ENCODE results near the gene TRAIP.

Gene TRAIP

DNA sequence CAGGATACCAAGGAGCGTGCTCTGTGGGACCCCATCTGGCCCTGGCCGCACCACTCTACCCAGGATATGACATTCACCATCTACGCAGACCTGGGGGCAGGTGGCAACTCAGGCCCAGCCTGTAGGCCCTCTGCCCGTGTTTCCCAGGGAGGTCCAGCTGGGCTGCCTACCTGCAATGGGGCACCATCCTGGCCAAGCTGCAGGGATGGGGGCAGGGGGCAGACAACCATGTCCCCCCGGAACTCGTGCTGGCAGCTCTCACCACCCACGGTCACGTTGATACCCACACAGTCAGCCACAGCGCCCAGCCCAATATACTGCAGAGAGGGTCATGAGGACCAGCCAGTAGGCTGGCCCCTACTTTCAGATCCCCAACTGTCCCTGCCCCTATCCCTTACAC lies 39.4 kb upstream of the TRAIP start:
- Histone ChIP-seq H3K79me2 (ENCODE audit: control insufficient read depth, insufficient read depth, low read length, unreplicated experiment) (no peaks in the 10 kb centered on the region), H3K4me1 (ENCODE audit: control insufficient read depth, insufficient read depth, low read length, unreplicated experiment) (peaks cover 9% of the 10 kb centered on the region), H3K36me3 (ENCODE audit: insufficient read depth, low read length) (no peaks in the 10 kb centered on the region), H3K27me3 (ENCODE audit: insufficient read depth, low read length) (no peaks in the 10 kb centered on the region), H3K27ac (ENCODE audit: low read depth, low read length) (no peak overlapping the region), H2AFZ (ENCODE audit: low read length, unreplicated experiment) (no peak overlapping the region), H3K4me3 (ENCODE audit: low read depth, low read length) (no peak overlapping the region)

DNA sequence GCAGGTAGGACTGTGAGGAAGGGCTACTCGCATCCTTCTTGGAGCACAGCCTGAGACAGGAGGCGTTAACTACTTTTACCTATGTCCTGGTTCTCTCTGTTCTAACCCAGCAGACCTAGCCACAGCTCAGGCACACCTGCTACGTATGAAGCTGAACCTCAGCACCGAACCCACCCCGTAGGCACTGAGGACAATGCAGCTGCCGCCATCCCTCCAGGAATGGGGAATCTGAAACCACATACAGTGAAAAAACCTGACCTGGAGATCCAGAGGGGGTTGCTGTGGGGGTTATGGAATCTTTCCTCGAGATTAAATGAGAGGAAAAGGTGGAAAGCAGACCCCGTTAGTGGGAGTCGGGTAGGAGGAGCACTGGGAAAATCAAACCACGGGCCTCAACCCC lies 32.9 kb upstream of the TRAIP start:
- H3K4me1 ChIP-seq (ENCODE audit: control insufficient read depth, insufficient read depth, low read length, unreplicated experiment): no peaks in the 10 kb centered on the region
- H3K27ac ChIP-seq (ENCODE audit: low read depth, low read length): no peak overlapping the region
- H3K79me2 ChIP-seq (ENCODE audit: control insufficient read depth, insufficient read depth, low read length, unreplicated experiment): no peaks in the 10 kb centered on the region
- no peak overlapping the region for H3K4me3 ChIP-seq (ENCODE audit: low read depth, low read length)
- no peak overlapping the region for H2AFZ ChIP-seq (ENCODE audit: low read length, unreplicated experiment)
- H3K36me3 ChIP-seq (ENCODE audit: insufficient read depth, low read length): no peaks in the 10 kb centered on the region
- H3K27me3 ChIP-seq (ENCODE audit: insufficient read depth, low read length): no peaks in the 10 kb centered on the region

DNA sequence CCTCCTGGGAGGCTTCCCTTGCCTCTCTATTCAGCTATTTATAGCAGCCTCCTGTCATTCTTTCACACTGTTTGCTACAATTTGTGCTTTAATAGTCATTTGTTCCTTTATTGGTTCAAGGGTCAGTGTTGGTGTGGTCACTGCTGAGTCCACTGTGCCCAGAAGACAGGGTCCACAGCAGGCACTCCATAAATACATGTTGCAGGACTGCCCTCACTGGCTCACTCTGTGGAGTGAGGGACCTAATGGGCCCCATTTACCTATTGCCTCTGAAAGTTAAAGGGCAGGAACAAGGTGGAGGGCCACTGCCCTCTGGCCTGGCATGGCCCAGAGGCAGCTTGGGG lies 30.5 kb upstream of the TRAIP start:
- Histone ChIP-seq H2AFZ (ENCODE audit: low read length, unreplicated experiment) (no peak overlapping the region), H3K4me1 (ENCODE audit: control insufficient read depth, insufficient read depth, low read length, unreplicated experiment) (no peaks in the 10 kb centered on the region), H3K27me3 (ENCODE audit: insufficient read depth, low read length) (peaks cover 9% of the 10 kb centered on the region; the same call in 1 of the 2 replicates), H3K36me3 (ENCODE audit: insufficient read depth, low read length) (no peaks in the 10 kb centered on the region), H3K4me3 (ENCODE audit: low read depth, low read length) (no peak overlapping the region), H3K79me2 (ENCODE audit: control insufficient read depth, insufficient read depth, low read length, unreplicated experiment) (no peaks in the 10 kb centered on the region), H3K27ac (ENCODE audit: low read depth, low read length) (no peak overlapping the region)

DNA sequence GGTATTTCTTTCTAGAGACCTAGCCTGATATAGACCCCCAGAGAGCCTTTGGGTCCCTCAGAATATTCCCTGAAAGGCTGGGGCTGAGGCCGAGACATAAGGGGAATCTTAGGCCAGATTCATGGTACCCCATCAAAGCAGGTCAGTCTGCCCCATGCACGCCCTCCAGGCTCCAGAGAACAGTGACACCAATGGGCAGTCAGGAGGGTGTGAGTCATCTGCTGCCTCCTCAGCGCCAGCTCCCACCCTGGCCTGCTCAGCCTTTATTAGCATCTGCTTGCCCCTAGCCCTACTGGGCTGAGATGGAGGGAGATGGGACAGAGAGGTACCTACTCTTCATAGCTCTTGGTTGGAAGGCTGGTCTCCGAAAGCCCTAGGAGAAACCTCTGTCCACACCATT lies 27.6 kb upstream of the TRAIP start:
- H3K4me1 ChIP-seq (ENCODE audit: control insufficient read depth, insufficient read depth, low read length, unreplicated experiment): no peaks in the 10 kb centered on the region
- H3K79me2 ChIP-seq (ENCODE audit: control insufficient read depth, insufficient read depth, low read length, unreplicated experiment): no peaks in the 10 kb centered on the region
- no peak overlapping the region for H3K27ac ChIP-seq (ENCODE audit: low read depth, low read length)
- no peak overlapping the region for H3K4me3 ChIP-seq (ENCODE audit: low read depth, low read length)
- H3K36me3 ChIP-seq (ENCODE audit: insufficient read depth, low read length): no peaks in the 10 kb centered on the region
- peaks cover 15% of the 10 kb centered on the region for H3K27me3 ChIP-seq (ENCODE audit: insufficient read depth, low read length)
- no peak overlapping the region for H2AFZ ChIP-seq (ENCODE audit: low read length, unreplicated experiment)

DNA sequence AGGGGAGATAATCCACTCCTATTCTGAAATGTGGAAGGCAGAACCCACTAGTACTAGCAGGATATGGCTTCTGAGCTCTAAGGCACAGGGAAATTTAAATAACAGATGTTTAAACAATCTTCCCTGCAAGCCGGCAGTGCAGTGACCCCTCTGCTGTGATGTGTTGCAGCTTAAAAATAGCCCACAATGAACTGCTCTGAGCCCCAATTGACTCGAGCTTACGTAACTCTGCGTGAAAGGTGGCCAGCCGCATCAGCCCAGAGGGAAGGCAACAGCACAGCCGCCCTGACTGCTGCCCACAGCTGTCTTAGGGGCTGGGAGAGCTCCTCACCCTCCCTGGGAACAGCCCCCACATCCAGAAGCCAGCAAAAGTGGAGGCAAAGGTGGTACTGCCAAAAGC lies 25.8 kb upstream of the TRAIP start:
- Histone ChIP-seq H3K27me3 (ENCODE audit: insufficient read depth, low read length) (peaks cover 15% of the 10 kb centered on the region), H2AFZ (ENCODE audit: low read length, unreplicated experiment) (no peak overlapping the region), H3K36me3 (ENCODE audit: insufficient read depth, low read length) (no peaks in the 10 kb centered on the region), H3K4me3 (ENCODE audit: low read depth, low read length) (no peak overlapping the region), H3K4me1 (ENCODE audit: control insufficient read depth, insufficient read depth, low read length, unreplicated experiment) (no peaks in the 10 kb centered on the region), H3K79me2 (ENCODE audit: control insufficient read depth, insufficient read depth, low read length, unreplicated experiment) (no peaks in the 10 kb centered on the region), H3K27ac (ENCODE audit: low read depth, low read length) (no peak overlapping the region)

DNA sequence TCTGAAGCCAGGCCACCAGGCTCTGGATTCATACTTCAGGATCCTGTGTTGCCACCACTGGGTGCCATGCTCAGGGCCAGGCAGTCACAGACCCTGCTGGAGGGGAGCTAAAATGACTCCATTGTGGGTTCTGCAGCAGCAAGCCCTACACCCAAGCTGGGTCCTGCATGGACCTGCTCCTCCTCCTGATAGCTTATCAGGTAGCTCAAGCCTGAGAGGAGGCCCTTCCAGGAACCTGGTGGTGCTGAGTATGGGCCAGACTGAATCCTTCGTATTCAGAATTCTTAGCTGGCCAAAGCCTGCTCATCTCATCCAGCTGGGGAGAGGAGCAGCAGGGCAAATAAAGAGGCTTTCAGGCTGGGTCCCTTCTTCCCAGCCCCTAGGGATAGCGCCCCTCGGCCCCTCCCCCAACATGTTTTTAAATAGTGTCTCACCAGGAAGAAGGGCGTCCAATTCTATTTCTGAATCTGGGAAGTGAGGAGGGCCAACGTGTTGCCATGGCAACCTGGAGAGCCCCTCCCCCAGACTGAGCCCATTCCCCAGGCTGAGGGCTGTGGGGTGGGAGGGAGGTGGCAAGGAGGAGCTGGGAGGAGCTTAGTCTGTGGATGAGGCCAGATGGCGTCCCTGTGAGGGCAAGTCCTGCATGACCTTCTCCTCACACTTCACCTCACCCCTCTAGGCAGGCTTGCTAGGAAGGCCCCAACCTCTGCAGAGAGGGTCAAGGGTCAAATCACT lies 24.4 kb upstream of the TRAIP start:
- Histone ChIP-seq H3K27me3 (ENCODE audit: insufficient read depth, low read length) (peaks cover 15% of the 10 kb centered on the region), H3K4me3 (ENCODE audit: low read depth, low read length) (no peak overlapping the region), H3K4me1 (ENCODE audit: control insufficient read depth, insufficient read depth, low read length, unreplicated experiment) (no peaks in the 10 kb centered on the region), H3K36me3 (ENCODE audit: insufficient read depth, low read length) (no peaks in the 10 kb centered on the region), H2AFZ (ENCODE audit: low read length, unreplicated experiment) (no peak overlapping the region), H3K79me2 (ENCODE audit: control insufficient read depth, insufficient read depth, low read length, unreplicated experiment) (no peaks in the 10 kb centered on the region), H3K27ac (ENCODE audit: low read depth, low read length) (no peak overlapping the region)

DNA sequence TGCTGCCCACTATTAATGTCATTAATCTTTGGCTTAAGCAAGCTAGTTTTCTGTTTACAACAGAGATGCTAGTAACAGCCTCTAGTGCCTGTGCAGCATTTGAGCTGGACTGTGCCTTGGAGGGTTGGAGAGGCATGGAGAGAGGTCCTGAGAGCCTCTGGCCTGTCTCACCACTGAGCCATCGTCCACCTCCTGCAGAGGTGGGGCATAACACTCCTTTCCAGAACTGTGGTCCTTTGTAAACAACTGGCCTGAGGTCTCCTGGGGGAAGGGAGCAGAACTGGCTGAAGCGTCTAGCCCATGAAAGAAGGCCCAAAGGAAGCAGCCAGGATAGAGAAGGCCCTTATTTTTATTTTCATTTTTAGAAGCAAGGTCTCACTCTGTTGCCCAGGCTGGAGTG lies 23.4 kb upstream of the TRAIP start:
- Histone ChIP-seq H3K36me3 (ENCODE audit: insufficient read depth, low read length) (no peaks in the 10 kb centered on the region), H2AFZ (ENCODE audit: low read length, unreplicated experiment) (no peak overlapping the region), H3K4me1 (ENCODE audit: control insufficient read depth, insufficient read depth, low read length, unreplicated experiment) (no peaks in the 10 kb centered on the region), H3K4me3 (ENCODE audit: low read depth, low read length) (no peak overlapping the region), H3K27ac (ENCODE audit: low read depth, low read length) (no peak overlapping the region), H3K27me3 (ENCODE audit: insufficient read depth, low read length) (peaks cover 15% of the 10 kb centered on the region), H3K79me2 (ENCODE audit: control insufficient read depth, insufficient read depth, low read length, unreplicated experiment) (no peaks in the 10 kb centered on the region)

DNA sequence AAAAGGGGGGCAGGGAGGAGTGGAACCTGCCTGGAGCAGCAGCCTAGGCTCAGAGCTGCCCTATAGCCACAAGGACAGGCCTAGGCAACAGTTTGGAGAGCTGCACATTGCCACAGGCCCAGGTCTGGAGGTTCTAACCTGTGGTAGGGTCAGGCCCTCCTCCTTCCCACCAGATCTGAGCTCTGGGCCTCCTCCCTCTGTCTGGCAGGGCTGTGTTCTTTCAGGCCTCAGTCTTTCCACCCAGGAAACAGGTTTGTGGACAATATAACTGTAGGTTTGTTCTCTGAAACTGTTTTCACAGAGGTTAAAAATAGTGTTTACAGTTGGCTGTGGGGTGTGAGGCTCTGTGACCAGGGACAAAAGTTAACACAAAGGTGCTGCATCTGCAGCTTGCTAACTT lies 22.3 kb upstream of the TRAIP start:
- Histone ChIP-seq H3K4me3 (ENCODE audit: low read depth, low read length) (no peak overlapping the region), H3K27ac (ENCODE audit: low read depth, low read length) (no peak overlapping the region), H3K79me2 (ENCODE audit: control insufficient read depth, insufficient read depth, low read length, unreplicated experiment) (no peaks in the 10 kb centered on the region), H3K4me1 (ENCODE audit: control insufficient read depth, insufficient read depth, low read length, unreplicated experiment) (no peaks in the 10 kb centered on the region), H3K27me3 (ENCODE audit: insufficient read depth, low read length) (peaks cover 15% of the 10 kb centered on the region), H2AFZ (ENCODE audit: low read length, unreplicated experiment) (no peak overlapping the region), H3K36me3 (ENCODE audit: insufficient read depth, low read length) (no peaks in the 10 kb centered on the region)

DNA sequence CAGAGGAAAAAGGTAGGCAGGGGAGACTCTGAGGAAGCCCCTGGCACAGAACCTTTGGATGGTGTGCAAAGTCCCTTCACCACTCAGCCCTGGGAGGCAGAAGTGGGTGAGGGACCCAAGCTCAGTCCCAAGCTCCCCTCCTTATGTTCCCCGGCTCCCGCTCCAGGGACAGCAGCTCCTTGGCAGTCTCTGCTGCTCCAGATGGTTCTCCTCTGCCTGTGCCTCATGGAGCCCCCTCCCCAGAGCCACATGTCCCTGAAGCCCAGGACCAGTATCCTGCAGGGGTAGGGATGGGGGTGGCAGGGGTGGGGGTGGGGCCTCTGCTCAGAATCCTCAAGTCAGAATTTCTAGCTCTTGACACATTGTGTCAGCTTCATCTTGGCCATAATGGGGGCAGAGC lies 21.4 kb upstream of the TRAIP start:
- no peak overlapping the region for H2AFZ ChIP-seq (ENCODE audit: low read length, unreplicated experiment)
- H3K4me1 ChIP-seq (ENCODE audit: control insufficient read depth, insufficient read depth, low read length, unreplicated experiment): no peaks in the 10 kb centered on the region
- H3K79me2 ChIP-seq (ENCODE audit: control insufficient read depth, insufficient read depth, low read length, unreplicated experiment): no peaks in the 10 kb centered on the region
- H3K27ac ChIP-seq (ENCODE audit: low read depth, low read length): no peak overlapping the region
- H3K4me3 ChIP-seq (ENCODE audit: low read depth, low read length): no peak overlapping the region
- H3K27me3 ChIP-seq (ENCODE audit: insufficient read depth, low read length): peaks cover 15% of the 10 kb centered on the region
- no peaks in the 10 kb centered on the region for H3K36me3 ChIP-seq (ENCODE audit: insufficient read depth, low read length)

DNA sequence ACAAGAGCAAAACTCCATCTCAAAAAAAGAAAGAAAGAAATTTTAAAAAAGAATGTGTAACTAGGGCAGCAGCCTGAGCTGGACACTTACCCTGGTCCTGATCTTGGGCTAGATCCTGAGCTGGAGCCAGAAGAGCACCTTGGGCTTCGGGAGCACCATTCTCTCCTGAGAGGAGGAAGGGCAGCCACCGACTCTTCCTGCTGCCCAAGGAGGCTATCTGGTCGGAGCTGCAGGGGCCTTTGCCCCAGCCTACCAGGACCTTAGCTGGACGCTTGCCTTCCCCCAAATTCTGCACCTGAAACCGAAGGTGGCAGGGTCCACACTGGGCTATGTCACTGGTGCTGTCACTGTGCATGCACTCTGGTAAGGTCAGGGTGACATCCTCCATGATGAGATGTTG lies 20.2 kb upstream of the TRAIP start:
- no peak overlapping the region for H2AFZ ChIP-seq (ENCODE audit: low read length, unreplicated experiment)
- H3K27me3 ChIP-seq (ENCODE audit: insufficient read depth, low read length): peaks cover 7% of the 10 kb centered on the region
- H3K4me3 ChIP-seq (ENCODE audit: low read depth, low read length): no peak overlapping the region
- no peaks in the 10 kb centered on the region for H3K36me3 ChIP-seq (ENCODE audit: insufficient read depth, low read length)
- H3K4me1 ChIP-seq (ENCODE audit: control insufficient read depth, insufficient read depth, low read length, unreplicated experiment): no peaks in the 10 kb centered on the region
- no peaks in the 10 kb centered on the region for H3K79me2 ChIP-seq (ENCODE audit: control insufficient read depth, insufficient read depth, low read length, unreplicated experiment)
- H3K27ac ChIP-seq (ENCODE audit: low read depth, low read length): no peak overlapping the region

DNA sequence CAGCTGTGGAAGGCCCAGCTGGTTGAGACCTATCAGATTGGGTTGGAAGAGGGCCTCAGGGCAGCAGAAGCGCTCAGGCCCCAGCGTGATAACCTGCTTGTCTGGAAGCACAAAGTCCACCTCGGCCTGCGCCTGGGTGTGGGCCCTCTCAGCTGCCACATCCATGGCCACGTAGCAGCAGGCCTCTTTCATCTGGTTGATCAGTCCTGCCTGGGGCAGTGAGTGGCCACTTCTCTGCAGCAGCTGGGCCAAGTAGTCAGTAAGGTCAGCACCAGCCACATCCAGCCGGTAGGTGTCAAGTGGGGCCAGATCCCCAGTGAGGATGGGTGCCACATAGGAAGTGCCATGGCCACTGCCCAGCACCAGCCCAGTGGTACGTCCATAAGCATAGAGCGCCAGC lies 17.3 kb upstream of the TRAIP start:
- Histone ChIP-seq H3K79me2 (ENCODE audit: control insufficient read depth, insufficient read depth, low read length, unreplicated experiment) (no peaks in the 10 kb centered on the region), H3K27me3 (ENCODE audit: insufficient read depth, low read length) (peaks cover 34% of the 10 kb centered on the region), H2AFZ (ENCODE audit: low read length, unreplicated experiment) (no peak overlapping the region), H3K4me3 (ENCODE audit: low read depth, low read length) (no peak overlapping the region), H3K36me3 (ENCODE audit: insufficient read depth, low read length) (no peaks in the 10 kb centered on the region), H3K4me1 (ENCODE audit: control insufficient read depth, insufficient read depth, low read length, unreplicated experiment) (no peaks in the 10 kb centered on the region), H3K27ac (ENCODE audit: low read depth, low read length) (no peak overlapping the region)

Measured in ACC112 (cell line).